HepG2 (cell line): ENCODE measurements around the gene ZNF584. TPM values are rescaled to one million over a fixed set of nuclear protein-coding genes. Genes with fewer than 3 reads are reported as not detected.

Source experiments
- HNF1A ChIP-seq, 2 experiments: sonication (generic) in 1 of 2; formaldehyde crosslinking in 1 of 2; IDR thresholded peaks; 2 replicates each; pipeline versions ENCODE4 v1.4.0 to v1.6.1; 2016 to 2020; ENCODE audit warnings: borderline replicate concordance in 1 of 2, low read depth in 1 of 2, mild to moderate bottlenecking in 1 of 2, missing genetic modification reagents in 1 of 2
- IRF1 ChIP-seq: sonication (generic); formaldehyde crosslinking; IDR thresholded peaks from 2 replicates; pipeline ENCODE4 v1.4.0; 2020; ENCODE audit warnings: low read depth, mild to moderate bottlenecking, missing genetic modification reagents
- NAIF1 ChIP-seq: sonication (generic); formaldehyde crosslinking; IDR thresholded peaks from 2 replicates; pipeline ENCODE4 v1.5.0; 2020; ENCODE audit warnings: mild to moderate bottlenecking, missing genetic modification reagents, borderline replicate concordance
- RFX1 ChIP-seq: fragments of 450-650 bp; IDR thresholded peaks from 2 replicates; pipeline ENCODE4 v1.6.1; 2017
- TFDP1 ChIP-seq: IDR thresholded peaks from 2 replicates; pipeline ENCODE4 v1.6.1; 2016; ENCODE audit warnings: missing compliant biosample characterization, missing genetic modification reagents, borderline replicate concordance
- TGIF2 ChIP-seq: IDR thresholded peaks from 2 replicates; pipeline ENCODE4 v1.6.1; 2016; ENCODE audit warnings: control low read depth, missing compliant biosample characterization
- ZBTB49 ChIP-seq: sonication (generic); formaldehyde crosslinking; IDR thresholded peaks from 2 replicates; pipeline ENCODE4 v1.4.0; 2020; ENCODE audit warnings: missing genetic modification reagents, borderline replicate concordance
- ZFP90 ChIP-seq: sonication (generic); formaldehyde crosslinking; IDR thresholded peaks from 2 replicates; pipeline ENCODE4 v1.8.0; 2022; ENCODE audit warnings: missing genetic modification reagents, mild to moderate bottlenecking, inconsistent platforms, borderline replicate concordance
- ZNF337 ChIP-seq: sonication (generic); formaldehyde crosslinking; IDR thresholded peaks from 2 replicates; pipeline ENCODE4 v1.5.1; 2020; ENCODE audit warnings: missing genetic modification reagents, low read depth, mild to moderate bottlenecking, borderline replicate concordance
- ZNF484 ChIP-seq: sonication (generic); formaldehyde crosslinking; IDR thresholded peaks from 2 replicates; pipeline ENCODE4 v1.5.1; 2020; ENCODE audit warnings: mild to moderate bottlenecking, low read depth, missing genetic modification reagents, borderline replicate concordance
- ZNF574 ChIP-seq: sonication (generic); formaldehyde crosslinking; IDR thresholded peaks from 2 replicates; pipeline ENCODE4 v1.4.0; 2020; ENCODE audit warnings: missing genetic modification reagents
- ZNF704 ChIP-seq: sonication (generic); formaldehyde crosslinking; IDR thresholded peaks from 2 replicates; pipeline ENCODE4 v1.8.1; 2023; ENCODE audit warnings: mild to moderate bottlenecking, inconsistent platforms, moderate library complexity, missing genetic modification reagents, borderline replicate concordance
- polyA plus RNA-seq, 8 experiments: library from polyadenylated mRNA; depleted of rRNA in 3 of 8; stranded (reverse) in 7 of 8; unstranded in 1 of 8; fragments of >200 nt; fragmentation: Illumina TruSeq in 4 of 8; extraction: Trizol in 4 of 8; gene quantifications; 2 replicates each; pipeline versions ENCODE4 v1.2.1 to v1.2.3, GENCODE V29; 2011 to 2016; ENCODE audit warnings: low read depth in 4 of 8, missing spikeins in 1 of 8, mixed read lengths in 1 of 8; ENCODE audit not compliant: insufficient read depth in 1 of 8
- total RNA-seq, 5 experiments: library from RNA; depleted of rRNA; stranded (reverse); fragments of >200 nt; fragmentation: Illumina TruSeq; extraction: Trizol; gene quantifications; 2 replicates each; pipeline ENCODE4 v1.2.3, GENCODE V29; 2016; ENCODE audit warnings: low read depth in 1 of 5

The ZNF584 gene
- total and polyA plus RNA-seq, 2 of the 13 experiments (the other 11 are each of a cell fraction or from before 2014, with no cell fraction given) = 2.4 to 7.0 TPM

GRCh38 chr19:58400916-58401839, 7.3 kb upstream of the ZNF584 start (continued):
- TF ChIP-seq ZNF574 = peak; percentile 55
- TF ChIP-seq RFX1 = peak; percentile 100
- TF ChIP-seq IRF1 = no peak
- TF ChIP-seq HNF1A (IDR thresholded peaks at IDR 0.05; ENCODE audit: low read depth) = no peak
- TF ChIP-seq HNF1A (CRISPR knock-in tag; IDR thresholded peaks at IDR 0.05; ENCODE audit: borderline replicate concordance) = no peak
- TF ChIP-seq NAIF1 (CRISPR knock-in tag) = peak; percentile 96
- TF ChIP-seq ZNF704 (CRISPR knock-in tag) = peak; percentile 86; the same call in 1 of the 2 replicates
- no peak for TF ChIP-seq ZBTB49 (CRISPR knock-in tag)
- TF ChIP-seq ZNF484 (CRISPR knock-in tag) = no peak
- TF ChIP-seq TFDP1 = peak; percentile 82
- no peak for TF ChIP-seq ZFP90 (CRISPR knock-in tag)
- TF ChIP-seq TGIF2 = 0 out of 2 replicates have a peak, but pooled peaks have one; percentile 29
- TF ChIP-seq ZNF337 (CRISPR knock-in tag) = 0 out of 2 replicates have a peak, but pooled peaks have one; percentile 59
